Activated naive CD4-positive, alpha-beta T cell treated with anti-CD3 and anti-CD28 coated beads, Interleukin-2, amount 10 ng/mL, durations not matched to agents 7 days and 5 days (primary cell): Measurements from ENCODE around the gene MAGEA2B.
"Not testable (repeated sequence)": the region's sequence is repeated elsewhere in the genome, so short reads cannot be mapped to it uniquely, and the experiment has no call there.

Experiments used
- CTCF ChIA-PET: fragments of 350-600 bp; sonication (Branson Sonifier 250); formaldehyde crosslinking; loops from one replicate; lab custom pipeline; 2021; ENCODE audit warnings: antibody characterized with exemption; lab: Charles Lee
- DNase-seq: peaks from one replicate; pipeline ENCODE4 v3.0.0-alpha.2; 2020
- H3K27ac Mint-ChIP-seq: one replicate; pipeline ENCODE4 v1.8.0; 2021; ENCODE audit warnings: mild to moderate bottlenecking, moderate library complexity, mixed read lengths
- H3K27me3 Mint-ChIP-seq: one replicate; pipeline ENCODE4 v1.8.0; 2021; ENCODE audit warnings: mild to moderate bottlenecking, mixed read lengths
- H3K36me3 Mint-ChIP-seq: one replicate; pipeline ENCODE4 v1.8.0; 2021; ENCODE audit warnings: mixed read lengths
- H3K4me1 Mint-ChIP-seq: one replicate; pipeline ENCODE4 v1.8.0; 2021; ENCODE audit warnings: mixed read lengths
- H3K4me3 Mint-ChIP-seq: one replicate; pipeline ENCODE4 v1.8.0; 2021; ENCODE audit warnings: mild to moderate bottlenecking, moderate library complexity, mixed read lengths
- H3K9me3 Mint-ChIP-seq: one replicate; pipeline ENCODE4 v1.8.0; 2021; ENCODE audit warnings: mixed read lengths

The MAGEA2B gene, protein sequence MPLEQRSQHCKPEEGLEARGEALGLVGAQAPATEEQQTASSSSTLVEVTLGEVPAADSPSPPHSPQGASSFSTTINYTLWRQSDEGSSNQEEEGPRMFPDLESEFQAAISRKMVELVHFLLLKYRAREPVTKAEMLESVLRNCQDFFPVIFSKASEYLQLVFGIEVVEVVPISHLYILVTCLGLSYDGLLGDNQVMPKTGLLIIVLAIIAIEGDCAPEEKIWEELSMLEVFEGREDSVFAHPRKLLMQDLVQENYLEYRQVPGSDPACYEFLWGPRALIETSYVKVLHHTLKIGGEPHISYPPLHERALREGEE

DNA sequence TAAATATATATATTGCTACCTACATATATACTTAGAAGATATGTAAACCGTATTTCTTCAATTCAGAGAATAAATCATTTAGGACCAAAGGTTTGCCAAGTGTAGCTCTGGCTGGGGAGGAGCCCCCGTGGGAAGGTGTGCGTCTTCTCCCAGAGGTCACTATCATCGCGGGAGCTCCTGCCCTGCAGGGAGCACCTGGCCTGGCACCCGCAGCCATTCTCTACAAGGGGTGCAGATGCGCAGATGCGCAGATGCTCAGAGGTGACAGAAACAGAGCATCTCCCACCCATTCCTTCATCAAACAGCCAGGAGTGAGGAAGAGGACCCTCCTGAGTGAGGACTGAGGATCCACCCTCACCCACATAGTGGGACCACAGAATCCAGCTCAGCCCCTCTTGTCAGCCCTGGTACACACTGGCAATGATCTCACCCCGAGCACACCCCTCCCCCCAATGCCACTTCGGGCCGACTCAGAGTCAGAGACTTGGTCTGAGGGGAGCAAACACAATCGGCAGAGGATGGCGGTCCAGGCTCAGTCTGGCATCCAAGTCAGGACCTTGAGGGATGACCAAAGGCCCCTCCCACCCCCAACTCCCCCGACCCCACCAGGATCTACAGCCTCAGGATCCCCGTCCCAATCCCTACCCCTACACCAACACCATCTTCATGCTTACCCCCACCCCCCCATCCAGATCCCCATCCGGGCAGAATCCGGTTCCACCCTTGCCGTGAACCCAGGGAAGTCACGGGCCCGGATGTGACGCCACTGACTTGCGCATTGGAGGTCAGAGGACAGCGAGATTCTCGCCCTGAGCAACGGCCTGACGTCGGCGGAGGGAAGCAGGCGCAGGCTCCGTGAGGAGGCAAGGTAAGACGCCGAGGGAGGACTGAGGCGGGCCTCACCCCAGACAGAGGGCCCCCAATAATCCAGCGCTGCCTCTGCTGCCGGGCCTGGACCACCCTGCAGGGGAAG, at the start of gene MAGEA2B:
MAGEA2B (plus strand) TSS at position 814 of the 973 bp plus-strand sequence. CDS start 2,479 bp downstream, outside the sequence.
- H3K36me3 Mint-ChIP-seq, H3K27me3 Mint-ChIP-seq, CTCF ChIA-PET, H3K27ac Mint-ChIP-seq, H3K4me3 Mint-ChIP-seq, H3K9me3 Mint-ChIP-seq, DNase-seq, H3K4me1 Mint-ChIP-seq: not testable (repeated sequence)

GRCh38 chrX:152674135-152674534, 40.3 kb upstream of the MAGEA2B start:
- H3K27me3 Mint-ChIP-seq: peaks cover 5% of the 10 kb centered on the region
- H3K36me3 Mint-ChIP-seq: no peaks in the 10 kb centered on the region
- no peak overlapping the region for H3K27ac Mint-ChIP-seq
- no peaks in the 10 kb centered on the region for H3K9me3 Mint-ChIP-seq
- DNase-seq: no peak
- H3K4me1 Mint-ChIP-seq: no peaks in the 10 kb centered on the region
- CTCF ChIA-PET: no interaction called here
- no peak overlapping the region for H3K4me3 Mint-ChIP-seq

- H3K36me3 Mint-ChIP-seq: not testable (repeated sequence)
Observed at GRCh38 chrX:152674652-152675051, 39.8 kb upstream of the MAGEA2B start.

GRCh38 chrX:152681012-152681411, 33.4 kb upstream of the MAGEA2B start:
- DNase-seq, H3K9me3 Mint-ChIP-seq, H3K27ac Mint-ChIP-seq, CTCF ChIA-PET, H3K4me3 Mint-ChIP-seq, H3K4me1 Mint-ChIP-seq, H3K36me3 Mint-ChIP-seq, H3K27me3 Mint-ChIP-seq: not testable (repeated sequence)

More at GRCh38 chrX:152674652-152675051, 39.8 kb upstream of the MAGEA2B start:
- DNase-seq, H3K9me3 Mint-ChIP-seq, H3K4me1 Mint-ChIP-seq, H3K4me3 Mint-ChIP-seq, H3K27me3 Mint-ChIP-seq, H3K27ac Mint-ChIP-seq, CTCF ChIA-PET: not testable (repeated sequence)

GRCh38 chrX:152697952-152698931, 16.2 kb upstream of the MAGEA2B start, which contains the start of gene MAGEA3:
MAGEA3 (plus strand) TSS chrX:152698794; CDS start chrX:152700833, 2,039 bp downstream.
- CTCF ChIA-PET, H3K4me3 Mint-ChIP-seq: not testable (repeated sequence)

DNA sequence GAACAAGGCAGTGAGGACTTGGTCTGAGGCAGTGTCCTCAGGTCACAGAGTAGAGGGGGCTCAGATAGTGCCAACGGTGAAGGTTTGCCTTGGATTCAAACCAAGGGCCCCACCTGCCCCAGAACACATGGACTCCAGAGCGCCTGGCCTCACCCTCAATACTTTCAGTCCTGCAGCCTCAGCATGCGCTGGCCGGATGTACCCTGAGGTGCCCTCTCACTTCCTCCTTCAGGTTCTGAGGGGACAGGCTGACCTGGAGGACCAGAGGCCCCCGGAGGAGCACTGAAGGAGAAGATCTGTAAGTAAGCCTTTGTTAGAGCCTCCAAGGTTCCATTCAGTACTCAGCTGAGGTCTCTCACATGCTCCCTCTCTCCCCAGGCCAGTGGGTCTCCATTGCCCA, 14.0 kb upstream of the MAGEA2B start:
- H3K27ac Mint-ChIP-seq, H3K4me1 Mint-ChIP-seq, H3K36me3 Mint-ChIP-seq, DNase-seq, H3K4me3 Mint-ChIP-seq, CTCF ChIA-PET, H3K9me3 Mint-ChIP-seq, H3K27me3 Mint-ChIP-seq: not testable (repeated sequence)

More at GRCh38 chrX:152697952-152698931, 16.2 kb upstream of the MAGEA2B start, which contains the start of gene MAGEA3:
- not testable (repeated sequence) for H3K27ac Mint-ChIP-seq, DNase-seq, H3K36me3 Mint-ChIP-seq, H3K4me1 Mint-ChIP-seq, H3K27me3 Mint-ChIP-seq, H3K9me3 Mint-ChIP-seq

DNA sequence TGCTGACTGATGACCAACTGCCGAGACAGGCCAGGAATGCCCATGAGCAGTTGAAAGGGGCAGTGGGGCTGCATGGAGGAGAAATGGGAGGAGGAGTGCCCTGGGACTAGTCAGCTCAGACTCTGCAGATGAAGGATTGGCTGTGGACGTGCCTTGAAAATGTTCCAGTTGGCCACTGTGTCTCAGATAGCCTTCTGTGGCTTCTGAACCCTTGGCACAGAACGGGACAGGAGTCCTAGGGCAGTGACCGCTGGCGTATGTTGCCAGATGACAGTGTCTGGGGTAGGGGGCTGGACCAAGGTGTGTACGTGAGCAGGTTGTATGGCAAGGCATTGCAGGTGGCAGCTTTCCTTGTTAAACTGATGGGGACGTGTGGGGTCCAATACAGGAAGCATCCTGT, 7.9 kb upstream of the MAGEA2B start:
- CTCF ChIA-PET, H3K36me3 Mint-ChIP-seq: not testable (repeated sequence)

GRCh38 chrX:152709173-152709572, 5.3 kb upstream of the MAGEA2B start, which contains the start of gene CSAG2:
CSAG2 (minus strand) TSS chrX:152709273; CDS start chrX:152709112, 161 bp downstream.
- H3K9me3 Mint-ChIP-seq, H3K36me3 Mint-ChIP-seq, CTCF ChIA-PET, H3K4me3 Mint-ChIP-seq, DNase-seq, H3K4me1 Mint-ChIP-seq, H3K27ac Mint-ChIP-seq, H3K27me3 Mint-ChIP-seq: not testable (repeated sequence)

More for the DNA sequence above, 7.9 kb upstream of the MAGEA2B start:
- DNase-seq, H3K4me1 Mint-ChIP-seq, H3K27ac Mint-ChIP-seq, H3K4me3 Mint-ChIP-seq, H3K9me3 Mint-ChIP-seq, H3K27me3 Mint-ChIP-seq: not testable (repeated sequence)

- H3K4me3 Mint-ChIP-seq, H3K4me1 Mint-ChIP-seq, CTCF ChIA-PET, H3K9me3 Mint-ChIP-seq, H3K36me3 Mint-ChIP-seq, DNase-seq, H3K27ac Mint-ChIP-seq, H3K27me3 Mint-ChIP-seq: not testable (repeated sequence)
Observed at GRCh38 chrX:152713195-152713594, 1.2 kb upstream of the MAGEA2B start.

DNA sequence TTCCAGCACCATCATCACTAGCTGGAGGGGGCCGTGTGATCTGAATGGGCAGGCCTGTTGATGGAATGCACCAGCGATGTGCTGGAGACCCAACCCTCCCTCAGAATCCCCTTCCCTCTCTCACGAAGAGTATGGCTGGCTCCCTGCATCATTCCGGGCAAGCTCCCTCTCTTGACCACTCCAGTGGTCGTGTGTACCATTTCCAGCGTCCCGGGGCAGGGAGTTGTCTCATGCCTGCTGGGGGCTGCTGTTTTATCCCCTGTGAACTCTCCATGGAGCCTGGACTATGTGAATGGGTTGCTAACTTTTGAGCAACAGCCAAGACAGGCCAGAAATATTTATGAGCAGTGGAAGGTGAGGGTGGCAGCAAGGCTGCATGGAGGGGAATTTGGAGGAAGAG, 11.0 kb downstream of the MAGEA2B start:
- Mint-ChIP-seq H3K4me1 (no peaks in the 10 kb centered on the region), H3K4me3 (no peak overlapping the region), H3K27ac (no peak overlapping the region), H3K36me3 (no peaks in the 10 kb centered on the region), H3K27me3 (peaks cover 9% of the 10 kb centered on the region), H3K9me3 (no peaks in the 10 kb centered on the region)
- CTCF ChIA-PET: no interaction called here
- DNase-seq: no peak

DNA sequence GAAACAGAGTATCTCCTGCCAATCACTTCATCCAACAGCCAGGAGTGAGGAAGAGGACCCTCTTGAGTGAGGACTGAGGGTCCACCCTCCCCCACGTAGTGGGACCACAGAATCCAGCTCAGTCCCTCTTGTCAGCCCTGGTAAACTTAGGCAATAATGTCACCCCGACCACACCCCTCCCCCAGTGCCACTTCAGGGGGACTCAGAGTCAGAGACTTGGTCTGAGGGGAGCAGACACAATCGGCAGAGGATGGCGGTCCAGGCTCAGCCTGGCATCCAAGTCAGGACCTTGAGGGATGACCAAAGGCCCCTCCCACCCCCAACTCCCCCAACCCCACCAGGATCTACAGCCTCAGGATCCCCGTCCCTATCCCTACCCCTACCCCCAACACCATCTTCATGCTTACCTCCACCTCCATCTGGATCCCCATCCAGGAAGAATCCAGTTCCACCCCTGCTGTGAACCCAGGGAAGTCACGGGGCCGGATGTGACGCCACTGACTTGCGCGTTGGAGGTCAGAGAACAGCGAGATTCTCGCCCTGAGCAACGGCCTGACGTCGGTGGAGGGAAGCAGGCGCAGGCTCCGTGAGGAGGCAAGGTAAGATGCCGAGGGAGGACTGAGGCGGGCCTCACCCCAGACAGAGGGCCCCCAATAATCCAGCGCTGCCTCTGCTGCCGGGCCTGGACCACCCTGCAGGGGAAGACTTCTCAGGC, 19.0 kb downstream of the MAGEA2B start, which contains the start of the genes CSAG1 and MAGEA12:
CSAG1 (minus strand) TSS at position 461 of the 715 bp plus-strand sequence. CDS start 1,261 bp downstream, outside the sequence.
MAGEA12 (plus strand) TSS at position 497 of the 715 bp plus-strand sequence. CDS start 2,405 bp downstream, outside the sequence.
- Mint-ChIP-seq H3K4me3 (no peak within 1 kb of the TSS), H3K4me1 (no peaks in the 10 kb centered on the region), H3K27ac (no peak within 1 kb of the TSS), H3K36me3 (no peaks in the 10 kb centered on the region), H3K9me3 (no peaks in the 10 kb centered on the region), H3K27me3 (peaks cover 3% of the 10 kb centered on the region)
- CTCF ChIA-PET: no interaction called here
- no peak for DNase-seq

DNA sequence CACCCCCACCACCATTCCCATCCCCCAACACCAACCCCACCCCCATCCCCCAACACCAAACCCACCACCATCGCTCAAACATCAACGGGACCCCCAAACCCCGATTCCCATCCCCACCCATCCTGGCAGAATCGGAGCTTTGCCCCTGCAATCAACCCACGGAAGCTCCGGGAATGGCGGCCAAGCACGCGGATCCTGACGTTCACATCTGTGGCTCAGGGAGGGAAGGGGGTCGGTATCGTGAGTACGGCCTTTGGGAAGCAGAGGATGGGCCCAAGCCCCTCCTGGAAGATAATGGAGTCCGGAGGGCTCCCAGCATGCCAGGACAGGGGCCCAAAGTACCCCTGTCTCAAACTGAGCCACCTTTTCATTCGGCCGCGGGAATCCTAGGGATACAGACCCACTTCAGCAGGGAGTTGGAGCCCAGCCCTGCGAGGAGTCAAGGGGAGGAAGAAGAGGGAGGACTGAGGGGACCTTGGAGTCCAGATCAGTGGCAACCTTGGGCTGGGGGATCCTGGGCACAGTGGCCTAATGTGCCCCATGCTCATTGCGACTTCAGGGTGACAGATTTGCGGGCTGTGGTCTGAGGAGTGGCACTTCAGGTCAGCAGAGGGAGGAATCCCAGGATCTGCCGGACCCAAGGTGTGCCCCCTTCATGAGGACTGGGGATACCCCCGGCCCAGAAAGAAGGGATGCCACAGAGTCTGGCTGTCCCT, 19.9 kb downstream of the MAGEA2B start:
- CTCF ChIA-PET, H3K9me3 Mint-ChIP-seq, H3K27ac Mint-ChIP-seq, H3K36me3 Mint-ChIP-seq, H3K4me3 Mint-ChIP-seq, H3K27me3 Mint-ChIP-seq, DNase-seq, H3K4me1 Mint-ChIP-seq: not testable (repeated sequence)
